Measurements from ENCODE around the gene YDJC.
"Not testable (repeated sequence)": the region's sequence is repeated elsewhere in the genome, so short reads cannot be mapped to it uniquely, and the experiment has no call there.

The YDJC gene

GRCh38 chr22:21605887-21606564 is 23.8 kb downstream of the YDJC start:
- no peak for DNase-seq (ENCODE audit: low read depth)

- no peak for DNase-seq (ENCODE audit: low read depth)
Observed at GRCh38 chr22:21603973-21604372, 25.8 kb downstream of the YDJC start.

GRCh38 chr22:21602579-21602978 is 27.2 kb downstream of the YDJC start:
- DNase-seq (ENCODE audit: low read depth) = no peak

DNA sequence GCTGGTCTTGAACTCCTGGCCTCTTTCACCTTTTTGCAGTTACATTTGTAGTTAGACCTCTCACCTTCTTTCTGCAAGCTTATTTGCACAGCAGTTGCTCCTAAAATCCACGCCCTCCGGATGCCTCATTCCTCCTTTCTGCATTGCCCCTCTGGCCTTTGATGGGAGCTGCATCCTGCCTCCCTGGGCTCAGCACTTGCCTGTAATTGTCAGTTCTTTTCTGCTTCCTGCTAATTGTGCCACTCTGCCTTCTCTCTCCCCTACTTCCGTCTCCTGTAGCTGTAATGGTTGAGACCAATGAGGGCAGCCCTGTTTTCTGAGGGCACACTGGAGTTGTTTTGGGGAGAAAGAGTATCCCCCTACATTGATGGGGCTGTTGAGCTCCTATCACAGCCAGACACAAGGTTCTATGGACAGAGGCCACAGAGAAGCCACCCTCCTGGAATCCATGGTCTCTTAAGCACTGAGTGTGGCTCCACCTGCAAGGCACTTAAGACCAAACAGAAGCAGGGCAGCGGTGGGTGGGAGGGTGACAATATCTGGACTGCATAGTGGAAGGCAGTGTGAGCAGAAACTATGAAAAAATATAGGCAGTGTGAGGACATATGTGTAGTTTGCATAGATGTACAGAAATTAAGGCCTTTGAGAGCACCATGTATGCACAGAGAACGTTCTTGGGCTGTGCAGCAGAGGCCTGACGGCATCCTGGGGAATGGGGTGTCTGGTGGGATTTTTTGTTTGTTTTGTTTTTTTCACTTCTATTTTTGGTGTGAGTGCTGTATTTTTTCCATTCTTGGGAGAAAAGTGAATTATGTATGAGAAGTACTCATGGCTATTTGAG is 30.5 kb downstream of the YDJC start:
- no peak for DNase-seq (ENCODE audit: low read depth)

GRCh38 chr22:21598302-21598701 is 31.5 kb downstream of the YDJC start:
- no peak for DNase-seq (ENCODE audit: low read depth)

GRCh38 chr22:21596356-21597135 is 33.3 kb downstream of the YDJC start:
- DNase-seq (ENCODE audit: low read depth) = not testable (repeated sequence)

DNA sequence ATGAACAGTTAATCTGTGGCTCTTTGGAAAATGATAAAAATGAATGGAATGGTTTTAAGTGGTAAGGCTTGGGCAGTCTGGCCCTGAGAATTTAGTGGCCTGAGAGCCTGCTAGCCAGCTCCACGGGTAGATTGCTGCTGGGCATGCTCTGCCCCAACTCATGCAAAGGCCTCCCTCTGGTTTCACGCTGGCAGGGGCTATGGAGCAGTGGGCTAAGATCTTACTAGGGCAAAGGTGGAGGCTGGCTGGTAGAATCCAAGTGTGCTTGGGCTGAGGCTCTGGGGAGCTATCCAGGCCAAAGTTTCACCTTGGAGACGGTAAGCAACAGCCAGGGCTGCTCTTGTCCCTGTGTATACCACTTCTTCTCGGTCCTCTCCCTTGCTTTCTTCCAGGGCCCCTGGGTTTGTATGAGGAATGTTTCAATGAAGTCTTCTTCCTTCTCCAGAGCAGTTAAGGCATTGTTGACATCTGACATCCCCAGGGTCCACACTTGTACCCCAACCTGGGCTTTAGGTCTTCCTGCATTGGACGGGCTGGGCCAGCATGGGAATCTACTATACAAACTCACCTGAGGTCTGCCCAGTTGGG is 34.9 kb downstream of the YDJC start:
- no peak for DNase-seq (ENCODE audit: low read depth)

DNA sequence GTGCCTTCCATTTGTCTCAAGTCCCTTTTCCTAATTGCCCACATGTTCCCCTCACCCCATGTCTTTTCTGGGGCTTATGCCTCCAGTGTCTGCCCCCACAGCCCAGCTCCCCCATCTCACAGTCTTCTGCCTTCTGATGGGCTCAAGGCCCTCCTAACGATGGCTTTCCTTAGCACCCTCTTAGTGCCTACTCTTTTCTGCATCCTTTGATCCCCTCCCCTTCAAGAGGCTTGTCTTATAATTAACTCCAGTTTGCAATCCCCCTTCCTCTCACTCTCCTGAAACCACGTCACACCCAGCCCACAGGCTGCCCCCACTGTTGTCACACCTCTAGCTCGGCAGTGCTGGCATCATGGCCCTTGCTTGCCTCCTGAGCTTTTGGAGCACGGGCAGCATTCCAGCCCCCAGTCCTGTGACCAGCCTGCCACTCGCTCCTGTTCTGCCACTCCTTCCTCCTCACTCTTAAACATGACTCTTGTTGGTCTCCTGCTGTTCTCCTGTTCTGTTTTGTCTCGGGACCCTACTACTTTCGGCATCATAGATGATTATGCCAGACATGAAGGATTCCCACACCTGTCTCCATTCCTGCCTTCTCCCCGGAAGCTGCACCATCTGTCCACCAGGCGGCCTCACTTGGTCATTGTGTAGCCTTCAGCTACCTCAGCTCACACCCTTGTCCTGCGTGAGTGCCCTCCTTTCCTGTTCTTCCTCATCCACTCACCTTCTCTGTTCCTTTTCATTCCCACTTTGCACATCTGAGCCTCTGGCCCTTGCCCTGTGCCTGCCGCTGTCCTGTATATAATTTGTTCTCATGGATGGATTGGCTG is 36.2 kb downstream of the YDJC start:
- DNase-seq (ENCODE audit: low read depth) = no peak

- DNase-seq (ENCODE audit: low read depth) = no peak
Observed at GRCh38 chr22:21592422-21592821, 37.4 kb downstream of the YDJC start.

DNA sequence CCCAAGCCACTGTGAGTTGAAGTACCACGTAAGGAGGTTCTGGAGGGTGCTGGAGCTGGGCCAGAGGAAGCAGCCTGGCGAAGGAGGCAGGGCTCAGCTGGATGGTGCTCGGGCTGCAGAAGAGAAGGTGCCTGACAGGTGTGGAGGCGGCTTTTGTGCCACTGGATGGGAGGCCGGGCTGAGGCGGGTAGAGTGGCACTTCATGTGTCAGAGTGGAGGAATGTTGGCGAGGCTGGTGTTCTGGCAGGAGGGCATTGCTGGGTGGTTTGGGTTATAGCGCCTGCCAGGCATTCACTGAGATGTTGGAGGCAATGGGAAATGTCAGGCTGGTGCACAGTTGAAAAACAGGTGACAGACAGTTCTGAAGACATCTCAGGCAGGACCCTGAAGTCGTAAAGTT is 38.1 kb downstream of the YDJC start:
- DNase-seq (ENCODE audit: low read depth) = no peak

GRCh38 chr22:21590809-21591641 is 38.8 kb downstream of the YDJC start:
- DNase-seq (ENCODE audit: low read depth) = no peak

DNA sequence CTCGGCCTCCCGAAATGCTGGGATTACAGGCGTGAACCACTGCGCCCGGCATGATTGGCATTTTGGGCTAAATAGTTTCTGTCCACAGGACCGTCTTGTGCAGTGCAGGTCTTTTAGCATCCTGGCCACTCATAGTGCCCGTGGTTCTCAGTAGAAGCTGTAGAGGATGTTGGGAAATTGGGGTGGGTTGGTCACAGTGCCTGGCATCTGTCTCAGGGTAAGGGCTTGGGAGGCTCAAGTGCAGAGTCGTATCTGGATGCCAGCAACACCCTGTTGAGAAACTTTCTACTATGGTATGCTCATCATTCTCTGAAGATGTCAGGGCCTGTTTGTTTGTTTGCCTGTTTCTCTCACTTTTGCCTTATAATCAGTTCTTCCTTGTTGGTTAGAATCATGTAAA is 40.4 kb downstream of the YDJC start:
- no peak for DNase-seq (ENCODE audit: low read depth)

GRCh38 chr22:21587803-21588611 is 41.8 kb downstream of the YDJC start:
- no peak for DNase-seq (ENCODE audit: low read depth)

- DNase-seq (ENCODE audit: low read depth) = no peak
Observed at GRCh38 chr22:21585389-21585788, 44.4 kb downstream of the YDJC start.

GRCh38 chr22:21582801-21583740 is 46.8 kb downstream of the YDJC start:
- DNase-seq (ENCODE audit: low read depth) = no peak

DNA sequence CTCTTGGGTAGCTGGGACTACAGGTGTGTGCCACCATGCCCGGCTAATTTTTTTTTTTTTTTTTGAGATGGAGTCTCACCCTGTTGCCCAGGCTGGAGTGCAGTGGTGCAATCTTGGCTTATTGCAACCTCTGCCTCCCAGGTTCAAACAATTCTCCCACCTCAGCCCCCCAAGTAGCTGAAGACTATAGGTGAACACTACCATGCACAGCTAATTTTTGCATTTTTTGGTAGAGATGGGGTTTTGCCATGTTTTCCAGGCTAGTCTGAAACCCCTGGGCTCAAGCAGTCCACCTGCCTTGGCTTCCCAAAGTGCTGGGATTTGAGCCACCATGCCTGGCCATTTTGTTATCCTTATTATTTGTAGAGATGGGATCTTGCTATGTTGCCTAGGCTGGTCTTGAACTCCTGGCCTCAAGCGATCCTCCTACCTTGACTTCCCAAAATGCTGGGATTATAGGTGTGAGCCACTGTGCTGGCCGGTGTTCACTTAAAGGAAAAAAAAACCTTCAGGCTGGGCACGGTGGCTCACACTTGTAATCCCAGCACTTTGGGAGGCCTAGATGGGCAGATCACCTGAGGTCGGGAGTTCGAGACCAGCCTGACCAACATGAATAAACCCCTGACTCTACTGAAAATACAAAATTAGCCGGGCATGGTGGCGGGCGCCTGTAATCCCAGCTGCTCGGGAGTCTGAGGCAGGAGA is 48.7 kb downstream of the YDJC start:
- not testable (repeated sequence) for DNase-seq (ENCODE audit: low read depth)

- not testable (repeated sequence) for DNase-seq (ENCODE audit: low read depth)
Observed at GRCh38 chr22:21580623-21581007, 49.2 kb downstream of the YDJC start.

- DNase-seq (ENCODE audit: low read depth) = no peak
Observed at GRCh38 chr22:21579474-21579851, 50.4 kb downstream of the YDJC start.
